Activated CD4-positive, alpha-beta T cell treated with anti-CD3 and anti-CD28 coated beads, Interleukin-2, amount 50 U/mL, for 24 hours (primary cell): ENCODE measurements around the gene UQCRQ.
A peak's percentile ranks its signal among the peaks of the same experiment; 100 is the strongest.

Source experiments
- DNase-seq, 2 donors: peaks; one replicate each; pipeline ENCODE4 v3.0.0-alpha.2; 2020; ENCODE audit warnings: low read depth in 1 of 2, low spot score in 1 of 2

UQCRQ gene

GRCh38 chr5:132868754-132869153 is 2.3 kb downstream of the UQCRQ start:
- no peak for DNase-seq

GRCh38 chr5:132870801-132871200 is 4.4 kb downstream of the UQCRQ start:
- no peak for DNase-seq

DNA sequence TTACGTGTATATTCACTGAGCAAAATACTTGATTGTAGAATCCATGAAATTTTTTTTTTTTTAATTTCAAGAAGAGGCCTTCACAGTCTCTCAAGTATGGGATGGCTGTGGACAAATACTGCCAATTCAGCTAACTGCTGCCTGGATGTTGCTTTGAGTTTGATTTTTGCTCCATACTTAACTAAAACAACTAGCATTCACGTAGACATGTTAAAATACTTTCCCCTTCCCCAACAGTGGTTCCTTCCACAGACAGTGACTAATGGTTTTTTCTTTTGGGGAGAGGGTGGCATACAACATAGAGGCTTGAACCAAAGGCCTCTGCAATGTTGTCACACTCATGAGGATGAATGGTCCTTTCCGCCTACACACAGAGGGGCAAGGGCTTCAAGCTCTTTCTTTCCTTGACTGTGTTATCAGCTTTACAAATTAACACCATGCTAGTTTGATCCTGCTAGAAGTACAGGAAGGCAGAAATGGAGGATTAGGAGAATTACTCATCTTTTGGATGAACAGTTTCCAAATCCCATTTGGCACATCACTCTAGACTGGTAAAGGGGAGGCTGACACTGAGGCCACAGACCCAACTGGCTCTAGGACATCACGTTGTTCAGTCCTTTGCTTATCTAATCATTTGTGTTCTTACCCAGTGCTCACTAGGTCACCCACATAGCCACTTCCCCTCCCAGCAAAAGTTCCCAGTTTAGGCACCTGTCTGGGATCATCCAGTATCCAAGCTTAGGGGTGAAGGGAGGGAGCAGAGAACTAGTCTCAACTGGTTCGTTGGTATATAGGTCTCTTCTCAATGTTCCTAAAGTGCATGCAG is 5.2 kb downstream of the UQCRQ start:
- DNase-seq: no peak

DNA sequence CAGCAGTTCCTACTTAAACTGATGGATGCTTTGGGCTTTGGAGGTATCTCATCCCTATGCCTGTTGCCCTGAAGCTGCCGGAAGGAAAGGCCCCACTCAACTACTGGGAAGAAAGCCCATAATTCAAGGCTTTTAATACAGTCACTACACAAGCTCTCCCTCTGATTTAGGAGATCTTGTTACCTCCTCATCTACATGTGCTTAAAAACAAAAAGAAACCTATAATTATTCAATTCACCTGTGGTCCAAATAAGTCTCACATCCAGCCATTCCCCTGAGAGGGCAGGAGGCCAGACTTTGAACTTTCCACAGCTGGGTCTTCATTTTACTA is 6.3 kb downstream of the UQCRQ start:
- DNase-seq: no peak

GRCh38 chr5:132873119-132873929 is 6.9 kb downstream of the UQCRQ start, which contains the start of gene LEAP2:
TSS of gene LEAP2 (plus strand) at chr5:132873668. CDS start at chr5:132873695, 27 bp downstream.
- no peak for DNase-seq

- DNase-seq: no peak
Observed at GRCh38 chr5:132873930-132874271, 7.5 kb downstream of the UQCRQ start.

GRCh38 chr5:132876020-132876759 is 9.7 kb downstream of the UQCRQ start:
- DNase-seq: no peak

DNA sequence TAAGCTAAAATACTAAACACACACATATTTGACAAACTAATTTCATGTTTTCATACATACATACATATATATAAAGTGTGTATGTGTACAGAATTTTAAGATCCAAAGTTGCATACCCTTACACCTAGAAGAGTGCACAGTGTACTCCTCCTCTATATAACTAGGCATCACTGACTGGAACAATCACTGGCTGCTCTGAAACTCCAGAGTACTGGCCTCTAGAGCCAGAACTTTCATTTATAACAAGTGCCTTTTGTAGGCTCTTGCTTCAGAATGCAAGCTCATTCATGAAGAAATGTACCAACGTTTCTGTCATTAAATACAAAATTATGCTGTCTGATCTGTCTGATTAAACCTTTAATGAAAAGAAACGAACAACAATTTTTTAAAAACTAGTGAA is 11.0 kb downstream of the UQCRQ start:
- DNase-seq: no peak

GRCh38 chr5:132877938-132878337 is 11.5 kb downstream of the UQCRQ start:
- no peak for DNase-seq

DNA sequence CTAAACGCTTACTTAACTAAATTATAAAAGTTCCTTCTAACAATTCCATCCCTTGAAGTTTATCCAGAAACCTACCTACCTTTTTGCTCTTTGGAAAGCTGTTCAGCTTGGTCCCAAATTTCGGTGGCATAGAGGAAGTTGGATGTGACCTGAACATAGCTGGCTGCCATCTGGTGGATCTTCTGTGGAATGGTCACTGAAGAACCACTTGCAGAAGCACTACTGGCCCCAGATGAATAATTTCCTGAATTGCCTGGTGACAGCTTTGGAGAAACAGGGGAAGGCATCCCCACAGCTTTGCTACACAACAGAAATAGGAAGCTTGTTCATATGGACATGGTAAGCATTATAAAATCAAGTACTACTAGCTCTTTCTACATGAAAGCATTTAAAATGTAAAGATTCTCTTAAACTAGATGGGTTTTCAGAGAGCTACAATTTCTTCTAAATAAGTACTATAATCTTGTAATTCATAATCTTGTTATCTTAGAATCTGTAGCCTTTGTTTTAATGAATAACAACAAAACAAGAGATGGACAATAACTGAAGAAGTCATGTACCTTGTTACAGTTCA is 16.9 kb downstream of the UQCRQ start:
- peak in 1 of 2 donors; percentile 10 for DNase-seq

GRCh38 chr5:132884548-132884947 is 18.1 kb downstream of the UQCRQ start:
- no peak for DNase-seq

GRCh38 chr5:132886064-132886823 is 19.8 kb downstream of the UQCRQ start:
- DNase-seq: no peak

DNA sequence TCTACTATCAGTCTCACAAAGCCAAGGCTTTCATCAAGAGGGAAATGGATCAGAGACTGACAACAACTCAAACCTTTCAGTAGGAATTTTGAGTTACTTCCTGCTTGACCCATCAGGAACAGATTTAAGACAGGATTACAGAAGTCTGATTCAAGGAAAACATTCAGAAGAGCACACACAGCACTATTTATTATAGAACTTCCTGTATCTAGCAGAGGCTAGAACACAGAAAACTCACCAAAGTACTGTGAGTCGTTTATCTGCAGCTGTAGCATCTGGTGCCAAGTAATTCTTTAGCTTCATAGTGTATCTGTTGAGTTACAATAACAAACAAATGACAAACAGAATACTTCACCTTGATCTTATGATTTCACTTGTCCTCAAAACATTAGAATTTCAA is 20.8 kb downstream of the UQCRQ start:
- no peak for DNase-seq

DNA sequence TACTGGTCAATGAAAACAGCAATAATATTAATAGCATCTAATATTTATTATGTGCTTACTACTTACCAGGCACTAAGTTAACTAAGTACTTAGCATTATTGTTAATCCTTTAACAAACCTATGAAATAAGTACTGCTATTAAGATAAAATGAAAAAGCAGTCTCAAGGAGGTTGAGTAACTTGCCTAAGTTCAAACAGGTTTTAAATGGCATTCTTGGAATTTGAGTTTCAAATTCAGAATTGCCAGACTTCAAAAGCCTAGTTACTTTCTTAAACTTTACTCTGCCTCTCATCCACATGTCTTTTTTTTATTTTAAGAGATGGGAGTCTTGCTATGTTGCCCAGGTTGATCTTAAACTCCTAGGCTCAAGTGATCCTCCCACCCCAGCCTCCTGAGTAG is 23.1 kb downstream of the UQCRQ start:
- no peak for DNase-seq

GRCh38 chr5:132890817-132891216 is 24.4 kb downstream of the UQCRQ start:
- DNase-seq: no peak

- no peak for DNase-seq
Observed at GRCh38 chr5:132895719-132896305, 29.4 kb downstream of the UQCRQ start.

- DNase-seq: no peak
Observed at GRCh38 chr5:132896685-132897084, 30.2 kb downstream of the UQCRQ start.

GRCh38 chr5:132898094-132898493 is 31.7 kb downstream of the UQCRQ start:
- DNase-seq: no peak

DNA sequence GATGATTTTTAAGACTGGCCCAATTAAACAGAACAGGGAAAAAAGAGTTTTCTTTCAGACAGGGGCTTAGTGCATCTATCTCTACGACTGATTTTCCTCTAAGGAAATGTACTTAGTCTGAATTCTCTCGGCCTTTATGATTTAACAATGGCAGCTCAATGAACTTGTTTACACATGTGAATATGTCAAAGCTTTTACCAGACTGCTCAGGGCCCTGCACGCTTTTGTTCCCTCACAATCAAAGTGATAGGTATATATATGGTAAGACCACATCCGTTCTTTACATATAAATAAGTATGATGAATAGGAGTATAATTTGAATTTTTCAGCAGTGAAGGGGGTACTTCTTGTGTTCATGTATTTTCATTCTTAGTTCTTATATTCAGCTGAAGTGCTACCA is 34.6 kb downstream of the UQCRQ start:
- no peak for DNase-seq

GRCh38 chr5:132901730-132902129 is 35.3 kb downstream of the UQCRQ start:
- DNase-seq: no peak
